ENCODE measurements around the gene FGD2.
"Not testable (repeated sequence)": the region's sequence is repeated elsewhere in the genome, so short reads cannot be mapped to it uniquely, and the experiment has no call there.

FGD2 gene

DNA sequence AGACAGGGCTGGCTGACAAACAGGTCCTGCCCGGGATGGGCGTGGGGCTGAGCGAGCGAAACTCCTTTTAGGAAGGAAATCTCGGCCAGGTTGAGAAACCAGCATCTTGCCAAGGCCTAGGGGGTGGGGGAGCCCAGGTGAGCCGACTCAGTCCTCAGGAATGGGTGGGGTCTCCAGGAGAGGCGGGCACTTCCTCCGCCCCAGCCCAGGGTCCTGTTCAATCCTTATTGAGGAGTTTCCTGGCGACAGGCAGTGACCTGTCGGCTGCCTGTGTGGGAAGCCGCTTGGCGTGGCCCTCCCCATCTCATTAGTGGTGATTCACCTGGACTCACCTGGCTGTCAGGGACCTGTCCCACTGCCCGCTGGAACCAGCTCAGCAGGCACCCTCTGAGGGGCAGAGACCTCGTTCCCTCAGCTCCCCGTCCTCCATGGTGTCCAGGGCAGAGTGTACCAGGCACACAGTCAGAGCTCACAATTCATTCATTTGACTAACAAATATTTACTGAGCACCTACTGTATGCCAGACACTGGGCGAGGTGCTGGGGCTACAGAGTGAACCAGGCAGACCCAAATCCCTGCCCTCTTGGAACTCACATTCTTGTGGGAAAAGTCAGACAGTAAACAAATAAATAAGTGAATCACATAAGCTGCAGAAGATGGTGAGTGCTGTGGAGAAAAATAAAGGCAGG is 51.1 kb downstream of the FGD2 start:
- no peaks in the 10 kb centered on the region for H3K9me3 ChIP-seq (ENCODE audit: control insufficient read depth, insufficient read depth, low read depth, low read length)
- H3K9ac ChIP-seq (ENCODE audit: low read length), result peak overlapping the region; percentile 14
- peaks cover 46% of the 10 kb centered on the region for H3K4me1 ChIP-seq (ENCODE audit: control insufficient read depth, insufficient read depth, low read length)
- no peak overlapping the region for H3K4me3 ChIP-seq (ENCODE audit: low read depth, low read length)
- no peaks in the 10 kb centered on the region for H3K27me3 ChIP-seq (ENCODE audit: control insufficient read depth, insufficient read depth, low read length)
- H3K36me3 ChIP-seq (ENCODE audit: control insufficient read depth, insufficient read depth, low read length), result no peaks in the 10 kb centered on the region
- peak overlapping the region; percentile 52; the same call in 1 of the 2 replicates for H3K27ac ChIP-seq (ENCODE audit: low read depth, low read length)

- H3K4me3 ChIP-seq (ENCODE audit: low read depth, low read length), result no peak overlapping the region
- H3K9me3 ChIP-seq (ENCODE audit: control insufficient read depth, insufficient read depth, low read depth, low read length), result no peaks in the 10 kb centered on the region
- peaks cover 42% of the 10 kb centered on the region for H3K4me1 ChIP-seq (ENCODE audit: control insufficient read depth, insufficient read depth, low read length)
- H3K9ac ChIP-seq (ENCODE audit: low read length), result no peak overlapping the region
- H3K27me3 ChIP-seq (ENCODE audit: control insufficient read depth, insufficient read depth, low read length), result no peaks in the 10 kb centered on the region
- H3K36me3 ChIP-seq (ENCODE audit: control insufficient read depth, insufficient read depth, low read length), result no peaks in the 10 kb centered on the region
- no peak overlapping the region for H3K27ac ChIP-seq (ENCODE audit: low read depth, low read length)
These were observed 51.6 kb downstream of the FGD2 start for GRCh38 chr6:37057128-37057471.

GRCh38 chr6:37057678-37058077 is 52.2 kb downstream of the FGD2 start:
- Histone ChIP-seq H3K4me1 (ENCODE audit: control insufficient read depth, insufficient read depth, low read length) (peaks cover 37% of the 10 kb centered on the region), H3K4me3 (ENCODE audit: low read depth, low read length) (no peak overlapping the region), H3K9ac (ENCODE audit: low read length) (no peak overlapping the region), H3K27ac (ENCODE audit: low read depth, low read length) (no peak overlapping the region), H3K27me3 (ENCODE audit: control insufficient read depth, insufficient read depth, low read length) (no peaks in the 10 kb centered on the region), H3K9me3 (ENCODE audit: control insufficient read depth, insufficient read depth, low read depth, low read length) (no peaks in the 10 kb centered on the region), H3K36me3 (ENCODE audit: control insufficient read depth, insufficient read depth, low read length) (no peaks in the 10 kb centered on the region)

DNA sequence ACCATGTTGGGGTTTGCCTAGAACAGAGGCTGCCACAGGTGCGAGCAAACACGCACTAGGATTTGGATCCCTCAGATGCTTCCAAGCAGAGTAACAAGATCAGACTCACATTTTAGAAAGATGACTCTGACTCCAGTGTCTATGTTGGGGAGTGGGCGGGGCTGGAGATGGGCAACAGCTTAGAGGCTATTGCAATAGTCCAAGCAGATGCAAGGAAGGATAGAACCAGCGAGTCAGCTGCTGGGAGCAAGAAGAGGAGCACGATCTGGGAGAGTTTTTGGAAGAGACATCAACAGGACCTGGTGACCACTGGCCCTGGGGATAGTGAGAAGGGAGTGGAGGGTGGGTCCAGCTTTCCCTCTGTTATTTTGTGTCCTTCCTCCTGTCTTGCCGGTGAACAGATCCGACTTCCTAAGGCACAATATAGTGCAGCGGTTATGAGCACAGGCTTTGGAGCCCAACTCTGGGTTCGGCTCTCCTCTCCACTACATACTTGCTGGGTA is 52.7 kb downstream of the FGD2 start:
- Histone ChIP-seq H3K36me3 (ENCODE audit: control insufficient read depth, insufficient read depth, low read length) (no peaks in the 10 kb centered on the region), H3K9ac (ENCODE audit: low read length) (no peak overlapping the region), H3K4me3 (ENCODE audit: low read depth, low read length) (no peak overlapping the region), H3K9me3 (ENCODE audit: control insufficient read depth, insufficient read depth, low read depth, low read length) (no peaks in the 10 kb centered on the region), H3K27ac (ENCODE audit: low read depth, low read length) (no peak overlapping the region), H3K4me1 (ENCODE audit: control insufficient read depth, insufficient read depth, low read length) (peaks cover 37% of the 10 kb centered on the region), H3K27me3 (ENCODE audit: control insufficient read depth, insufficient read depth, low read length) (no peaks in the 10 kb centered on the region)

- H3K27ac ChIP-seq (ENCODE audit: low read depth, low read length); H3K36me3 ChIP-seq (ENCODE audit: control insufficient read depth, insufficient read depth, low read length); H3K9me3 ChIP-seq (ENCODE audit: control insufficient read depth, insufficient read depth, low read depth, low read length); H3K4me3 ChIP-seq (ENCODE audit: low read depth, low read length); H3K27me3 ChIP-seq (ENCODE audit: control insufficient read depth, insufficient read depth, low read length): not testable (repeated sequence)
- H3K9ac ChIP-seq (ENCODE audit: low read length), result peak overlapping the region; percentile 92
- peaks cover 37% of the 10 kb centered on the region for H3K4me1 ChIP-seq (ENCODE audit: control insufficient read depth, insufficient read depth, low read length)
These were observed 53.5 kb downstream of the FGD2 start for GRCh38 chr6:37058984-37059343.

- Histone ChIP-seq H3K4me1 (ENCODE audit: control insufficient read depth, insufficient read depth, low read length) (peaks cover 37% of the 10 kb centered on the region), H3K9ac (ENCODE audit: low read length) (peak overlapping the region; percentile 92), H3K9me3 (ENCODE audit: control insufficient read depth, insufficient read depth, low read depth, low read length) (no peaks in the 10 kb centered on the region), H3K27ac (ENCODE audit: low read depth, low read length) (peak overlapping the region; percentile 94), H3K36me3 (ENCODE audit: control insufficient read depth, insufficient read depth, low read length) (no peaks in the 10 kb centered on the region), H3K27me3 (ENCODE audit: control insufficient read depth, insufficient read depth, low read length) (no peaks in the 10 kb centered on the region), H3K4me3 (ENCODE audit: low read depth, low read length) (peak overlapping the region; percentile 26; the same call in 1 of the 2 replicates)
These were observed 54.1 kb downstream of the FGD2 start for GRCh38 chr6:37059344-37060194.

DNA sequence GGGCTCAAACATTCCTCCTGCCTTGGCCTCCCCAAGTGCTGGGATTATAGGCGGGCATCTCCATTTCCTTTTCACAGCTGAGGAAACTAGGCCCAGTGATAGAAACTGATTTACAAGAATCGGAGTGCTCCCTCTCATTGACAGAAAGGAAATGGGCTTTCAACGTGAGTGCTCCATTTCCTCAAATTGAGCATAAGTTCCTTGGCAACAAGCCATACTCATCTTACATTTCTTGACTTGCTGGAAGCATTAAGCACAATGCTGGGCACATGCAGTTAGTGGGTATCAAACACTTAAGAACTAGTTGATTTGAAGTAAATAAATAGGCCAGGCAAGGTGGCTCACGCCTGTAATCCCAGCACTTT is 54.7 kb downstream of the FGD2 start:
- Histone ChIP-seq H3K4me3 (ENCODE audit: low read depth, low read length) (no peak overlapping the region), H3K36me3 (ENCODE audit: control insufficient read depth, insufficient read depth, low read length) (no peaks in the 10 kb centered on the region), H3K4me1 (ENCODE audit: control insufficient read depth, insufficient read depth, low read length) (peaks cover 36% of the 10 kb centered on the region), H3K27me3 (ENCODE audit: control insufficient read depth, insufficient read depth, low read length) (no peaks in the 10 kb centered on the region), H3K9ac (ENCODE audit: low read length) (peak overlapping the region; percentile 92), H3K9me3 (ENCODE audit: control insufficient read depth, insufficient read depth, low read depth, low read length) (no peaks in the 10 kb centered on the region), H3K27ac (ENCODE audit: low read depth, low read length) (peak overlapping the region; percentile 94)

- Histone ChIP-seq H3K27me3 (ENCODE audit: control insufficient read depth, insufficient read depth, low read length) (no peaks in the 10 kb centered on the region), H3K9ac (ENCODE audit: low read length) (no peak overlapping the region), H3K9me3 (ENCODE audit: control insufficient read depth, insufficient read depth, low read depth, low read length) (no peaks in the 10 kb centered on the region), H3K4me3 (ENCODE audit: low read depth, low read length) (no peak overlapping the region), H3K27ac (ENCODE audit: low read depth, low read length) (no peak overlapping the region), H3K4me1 (ENCODE audit: control insufficient read depth, insufficient read depth, low read length) (peaks cover 25% of the 10 kb centered on the region), H3K36me3 (ENCODE audit: control insufficient read depth, insufficient read depth, low read length) (no peaks in the 10 kb centered on the region)
These were observed 55.8 kb downstream of the FGD2 start for GRCh38 chr6:37061157-37061804.

DNA sequence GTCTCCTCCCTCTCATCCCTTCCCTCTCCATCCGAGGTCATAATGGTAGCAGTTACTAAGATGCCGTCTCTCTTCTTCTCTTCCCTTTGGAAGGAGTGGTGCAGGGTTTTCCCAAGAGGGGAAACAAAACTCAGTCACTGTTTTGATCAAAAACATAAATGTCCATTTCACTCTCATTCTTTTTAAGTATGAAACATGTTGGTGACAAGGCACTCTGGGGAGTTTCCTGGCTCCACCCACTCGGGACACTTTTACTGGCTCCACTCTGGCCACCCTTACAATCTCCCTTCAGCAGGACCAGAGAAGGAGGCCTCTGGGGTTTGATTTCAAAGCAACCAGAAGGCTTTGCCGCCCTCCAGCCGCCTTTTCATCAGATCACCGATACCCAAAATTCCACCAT is 57.0 kb downstream of the FGD2 start:
- H3K36me3 ChIP-seq (ENCODE audit: control insufficient read depth, insufficient read depth, low read length), result no peaks in the 10 kb centered on the region
- H3K9me3 ChIP-seq (ENCODE audit: control insufficient read depth, insufficient read depth, low read depth, low read length), result no peaks in the 10 kb centered on the region
- no peak overlapping the region for H3K27ac ChIP-seq (ENCODE audit: low read depth, low read length)
- no peak overlapping the region for H3K4me3 ChIP-seq (ENCODE audit: low read depth, low read length)
- no peak overlapping the region for H3K9ac ChIP-seq (ENCODE audit: low read length)
- no peaks in the 10 kb centered on the region for H3K27me3 ChIP-seq (ENCODE audit: control insufficient read depth, insufficient read depth, low read length)
- H3K4me1 ChIP-seq (ENCODE audit: control insufficient read depth, insufficient read depth, low read length), result peaks cover 19% of the 10 kb centered on the region

- H3K36me3 ChIP-seq (ENCODE audit: control insufficient read depth, insufficient read depth, low read length), result no peaks in the 10 kb centered on the region
- H3K9me3 ChIP-seq (ENCODE audit: control insufficient read depth, insufficient read depth, low read depth, low read length), result no peaks in the 10 kb centered on the region
- no peak overlapping the region for H3K27ac ChIP-seq (ENCODE audit: low read depth, low read length)
- no peaks in the 10 kb centered on the region for H3K27me3 ChIP-seq (ENCODE audit: control insufficient read depth, insufficient read depth, low read length)
- no peak overlapping the region for H3K9ac ChIP-seq (ENCODE audit: low read length)
- H3K4me3 ChIP-seq (ENCODE audit: low read depth, low read length), result no peak overlapping the region
- H3K4me1 ChIP-seq (ENCODE audit: control insufficient read depth, insufficient read depth, low read length), result peaks cover 20% of the 10 kb centered on the region
These were observed 63.2 kb downstream of the FGD2 start for GRCh38 chr6:37068356-37069270.

Data from HUES6 (cell line).